ENCODE measurements around the gene HIPK4. TPM values are rescaled to one million over a fixed set of nuclear protein-coding genes. Genes with fewer than 3 reads are reported as not detected.

Gene HIPK4
- total and polyA plus RNA-seq, 2 of the 8 experiments (the other 6 are each of a cell fraction or from before 2014, with no cell fraction given): 0.15 to 0.57 TPM

DNA sequence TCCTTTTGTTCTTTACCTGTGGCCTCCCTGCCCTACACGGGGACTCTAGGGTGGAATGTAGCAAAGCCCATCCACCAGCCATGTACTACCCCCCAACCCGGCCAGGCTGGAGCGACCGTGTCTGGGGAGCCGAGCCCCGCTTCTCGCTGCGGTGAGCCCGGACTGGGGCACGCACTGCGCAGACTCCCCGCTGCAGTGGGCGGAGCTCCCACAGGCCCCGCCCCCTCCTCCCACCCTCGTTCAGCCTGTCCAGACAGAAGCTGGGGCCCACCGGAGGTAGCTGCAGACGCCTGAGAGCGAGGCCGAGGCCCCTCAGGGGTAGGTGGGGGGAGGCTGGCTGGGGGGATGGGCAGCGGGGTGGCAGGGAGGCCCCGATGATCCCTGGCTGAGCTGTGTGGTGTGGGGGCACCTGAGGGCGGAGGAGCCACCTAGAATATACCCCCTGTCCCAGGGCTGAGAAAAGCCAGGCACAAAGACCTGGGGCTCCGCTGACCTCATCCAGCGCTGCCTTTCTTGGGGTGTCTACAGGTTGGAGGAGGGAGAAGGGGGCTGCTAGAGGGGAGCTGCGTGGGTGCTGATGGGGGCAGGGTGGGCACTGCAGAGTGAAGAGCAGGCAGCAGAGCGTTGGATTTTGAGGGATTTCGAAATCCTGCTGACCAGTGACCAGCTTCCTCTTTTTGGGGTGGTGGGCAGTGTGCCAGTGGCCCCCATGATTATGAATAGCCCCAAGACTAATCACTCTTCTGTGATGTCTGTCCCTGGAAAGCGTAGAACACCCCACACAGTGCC is 24.2 kb downstream of the HIPK4 start (continued):
- TF ChIP-seq NANOG (IDR thresholded peaks at IDR 0.05; ENCODE audit: insufficient read depth, low read depth, low read length, poor library complexity, severe bottlenecking) (no peak), EGR1 (IDR thresholded peaks at IDR 0.05; ENCODE audit: borderline replicate concordance, low read depth, low read length) (no peak), SIX5 (IDR thresholded peaks at IDR 0.05; ENCODE audit: low read depth, low read length) (no peak), CTBP2 (IDR thresholded peaks at IDR 0.05; ENCODE audit: borderline replicate concordance, insufficient read depth, insufficient read length, low read length) (no peak), RFX5 (IDR thresholded peaks at IDR 0.05; ENCODE audit: borderline replicate concordance, low read depth, low read length) (no peak), RXRA (IDR thresholded peaks at IDR 0.05; ENCODE audit: insufficient read depth, low read depth, low read length) (no peak), RAD21 (IDR thresholded peaks at IDR 0.05 in 1 of 2, conservative IDR thresholded peaks at IDR 0.05 in 1 of 2; ENCODE audit: low read depth in 2 of 2, low read length in 2 of 2) (no peak), PHF8 (conservative IDR thresholded peaks at IDR 0.05; ENCODE audit: low read depth, low read length) (0 out of 2 replicates have a peak, but pooled peaks have one; percentile 30), TAF1 (IDR thresholded peaks at IDR 0.05; ENCODE audit: low read depth, low read length) (peak; percentile 53; the same call in 1 of the 2 replicates), EZH2 (IDR thresholded peaks at IDR 0.05; ENCODE audit: low read depth, low read length, severe bottlenecking) (no peak), CBX5 (IDR thresholded peaks at IDR 0.05; ENCODE audit: low read depth, low read length) (no peak), SP2 (IDR thresholded peaks at IDR 0.05; ENCODE audit: low read length) (no peak), ZNF274 (IDR thresholded peaks at IDR 0.05; ENCODE audit: borderline replicate concordance, extremely low read depth, low read length) (no peak), JUND (IDR thresholded peaks at IDR 0.05; ENCODE audit: low read length) (no peak), RBBP5 (IDR thresholded peaks at IDR 0.05; ENCODE audit: borderline replicate concordance, low read depth, low read length) (no peak), TEAD4 (IDR thresholded peaks at IDR 0.05; ENCODE audit: low read depth, low read length) (no peak), SP1 (IDR thresholded peaks at IDR 0.05; ENCODE audit: low read depth, low read length) (peak; percentile 51; the same call in 1 of the 2 replicates)
- TF ChIP-seq, protein P1, sequence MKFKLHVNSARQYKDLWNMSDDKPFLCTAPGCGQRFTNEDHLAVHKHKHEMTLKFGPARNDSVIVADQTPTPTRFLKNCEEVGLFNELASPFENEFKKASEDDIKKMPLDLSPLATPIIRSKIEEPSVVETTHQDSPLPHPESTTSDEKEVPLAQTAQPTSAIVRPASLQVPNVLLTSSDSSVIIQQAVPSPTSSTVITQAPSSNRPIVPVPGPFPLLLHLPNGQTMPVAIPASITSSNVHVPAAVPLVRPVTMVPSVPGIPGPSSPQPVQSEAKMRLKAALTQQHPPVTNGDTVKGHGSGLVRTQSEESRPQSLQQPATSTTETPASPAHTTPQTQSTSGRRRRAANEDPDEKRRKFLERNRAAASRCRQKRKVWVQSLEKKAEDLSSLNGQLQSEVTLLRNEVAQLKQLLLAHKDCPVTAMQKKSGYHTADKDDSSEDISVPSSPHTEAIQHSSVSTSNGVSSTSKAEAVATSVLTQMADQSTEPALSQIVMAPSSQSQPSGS (IDR thresholded peaks at IDR 0.05; ENCODE audit: low read length): no peak
- TF ChIP-seq, protein P2, sequence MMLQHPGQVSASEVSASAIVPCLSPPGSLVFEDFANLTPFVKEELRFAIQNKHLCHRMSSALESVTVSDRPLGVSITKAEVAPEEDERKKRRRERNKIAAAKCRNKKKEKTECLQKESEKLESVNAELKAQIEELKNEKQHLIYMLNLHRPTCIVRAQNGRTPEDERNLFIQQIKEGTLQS (IDR thresholded peaks at IDR 0.05; ENCODE audit: insufficient read depth, low read depth, low read length): no peak
- TF ChIP-seq, protein P3, sequence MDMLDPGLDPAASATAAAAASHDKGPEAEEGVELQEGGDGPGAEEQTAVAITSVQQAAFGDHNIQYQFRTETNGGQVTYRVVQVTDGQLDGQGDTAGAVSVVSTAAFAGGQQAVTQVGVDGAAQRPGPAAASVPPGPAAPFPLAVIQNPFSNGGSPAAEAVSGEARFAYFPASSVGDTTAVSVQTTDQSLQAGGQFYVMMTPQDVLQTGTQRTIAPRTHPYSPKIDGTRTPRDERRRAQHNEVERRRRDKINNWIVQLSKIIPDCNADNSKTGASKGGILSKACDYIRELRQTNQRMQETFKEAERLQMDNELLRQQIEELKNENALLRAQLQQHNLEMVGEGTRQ (IDR thresholded peaks at IDR 0.05; ENCODE audit: low read length): no peak

All from H1 (cell line).